Kidney epithelial cell (primary cell): ENCODE results near the gene CPT1A. TPM values are rescaled to one million over a fixed set of nuclear protein-coding genes. Genes with fewer than 3 reads are reported as not detected.

Experiments
- DNase-seq: peaks from one replicate; pipeline ENCODE4 v3.0.0-alpha.2; 2010; ENCODE audit warnings: low read depth
- H3K27me3 ChIP-seq: 2 replicates; pipeline ENCODE4 v1.6.0; 2011; ENCODE audit warnings: low read length; ENCODE audit not compliant: control insufficient read depth, insufficient read depth
- H3K36me3 ChIP-seq: 2 replicates; pipeline ENCODE4 v1.5.1; 2011; ENCODE audit warnings: low read length; ENCODE audit not compliant: control insufficient read depth, insufficient read depth
- H3K4me3 ChIP-seq: 2 replicates; pipeline ENCODE4 v1.5.1; 2011; ENCODE audit warnings: low read depth, mild to moderate bottlenecking, control low read depth, low read length
- CTCF ChIP-seq: IDR thresholded peaks from 2 replicates; pipeline ENCODE4 v1.5.1; 2011; ENCODE audit warnings: mild to moderate bottlenecking, moderate library complexity, low read length, control low read depth, inconsistent platforms; ENCODE audit not compliant: insufficient read depth, poor library complexity, severe bottlenecking
- total RNA-seq: library from RNA; depleted of rRNA; stranded (reverse); fragments of >200 nt; gene quantifications from 2 replicates; pipeline ENCODE4 v1.2.3, GENCODE V29; 2015

CPT1A gene
- total RNA-seq, 1 donor from 2014 or later, result 15.4 TPM

GRCh38 chr11:68855205-68855981, 13.7 kb upstream of the CPT1A start:
- no peak for DNase-seq
- H3K4me3 ChIP-seq, result peak overlapping the region; percentile 30
- peaks cover 23% of the 10 kb centered on the region for H3K27me3 ChIP-seq
- H3K36me3 ChIP-seq, result no peaks in the 10 kb centered on the region
- no peak for TF ChIP-seq CTCF

GRCh38 chr11:68854273-68854958, 12.7 kb upstream of the CPT1A start:
- Histone ChIP-seq H3K4me3 (peak overlapping the region; percentile 7), H3K27me3 (peaks cover 23% of the 10 kb centered on the region), H3K36me3 (no peaks in the 10 kb centered on the region)
- DNase-seq, result no peak
- TF ChIP-seq CTCF, result no peak

GRCh38 chr11:68852628-68853027, 10.9 kb upstream of the CPT1A start:
- Histone ChIP-seq H3K27me3 (peaks cover 23% of the 10 kb centered on the region), H3K36me3 (no peaks in the 10 kb centered on the region), H3K4me3 (no peak overlapping the region)
- no peak for DNase-seq
- no peak for TF ChIP-seq CTCF

GRCh38 chr11:68848429-68848828, 6.7 kb upstream of the CPT1A start:
- Histone ChIP-seq H3K27me3 (peaks cover 15% of the 10 kb centered on the region), H3K36me3 (no peaks in the 10 kb centered on the region), H3K4me3 (no peak overlapping the region)
- no peak for TF ChIP-seq CTCF
- no peak for DNase-seq

GRCh38 chr11:68847395-68847794, 5.7 kb upstream of the CPT1A start:
- Histone ChIP-seq H3K36me3 (no peaks in the 10 kb centered on the region), H3K4me3 (no peak overlapping the region), H3K27me3 (peaks cover 21% of the 10 kb centered on the region)
- no peak for TF ChIP-seq CTCF
- DNase-seq, result no peak
